ENCODE measurements around the gene TRIM41. TPM values are rescaled to one million over a fixed set of nuclear protein-coding genes. Genes with fewer than 3 reads are reported as not detected.

The TRIM41 gene
- total and polyA plus RNA-seq, 9 of the 15 experiments (the other 6 are each of a cell fraction or from before 2014, with no cell fraction given): 1.8 to 47.6 (median 20.9) TPM

- peak; percentile 83 for TF ChIP-seq MYNN (IDR thresholded peaks at IDR 0.05)
- no peak for TF ChIP-seq MYNN (CRISPR knock-in tag; IDR thresholded peaks at IDR 0.05)
- 0 out of 2 replicates have a peak, but pooled peaks have one; percentile 19 for TF ChIP-seq THAP12 (CRISPR knock-in tag; IDR thresholded peaks at IDR 0.05)
- TF ChIP-seq E2F8 (IDR thresholded peaks at IDR 0.05; ENCODE audit: low read depth, partially characterized antibody): peak; percentile 39
- peak; percentile 7; the same call in 1 of the 2 replicates for TF ChIP-seq STAT5A (IDR thresholded peaks at IDR 0.05; ENCODE audit: borderline replicate concordance, low read length)
- TF ChIP-seq SNAPC5 (CRISPR knock-in tag; IDR thresholded peaks at IDR 0.05): no peak
- TF ChIP-seq ZNF551 (CRISPR knock-in tag; IDR thresholded peaks at IDR 0.05): 0 out of 2 replicates have a peak, but pooled peaks have one; percentile 5
- TF ChIP-seq RAD21 (CRISPR knock-in tag; conservative IDR thresholded peaks at IDR 0.05 in 1 of 2, IDR thresholded peaks at IDR 0.05 in 1 of 2): no peak
- TF ChIP-seq POLR2B (IDR thresholded peaks at IDR 0.05; ENCODE audit: low read depth, partially characterized antibody): peak; percentile 88
- peak; percentile 27 for TF ChIP-seq NUFIP1 (IDR thresholded peaks at IDR 0.05; ENCODE audit: partially characterized antibody)
- no peak for TF ChIP-seq ZNF311 (CRISPR knock-in tag; IDR thresholded peaks at IDR 0.05)
- peak; percentile 88 for TF ChIP-seq POLR2AphosphoS5 (IDR thresholded peaks at IDR 0.05; ENCODE audit: control insufficient read depth, insufficient read depth, low read depth, low read length)
- peak; percentile 91 for TF ChIP-seq POLR2A (conservative IDR thresholded peaks at IDR 0.05)
- TF ChIP-seq SMAD3 (CRISPR knock-in tag; conservative IDR thresholded peaks at IDR 0.05): 0 out of 2 replicates have a peak, but pooled peaks have one; percentile 10
- 0 out of 2 replicates have a peak, but pooled peaks have one; percentile 12 for TF ChIP-seq CHD2 (IDR thresholded peaks at IDR 0.05; ENCODE audit: low read depth, low read length)
- no peak for TF ChIP-seq SMC3 (conservative IDR thresholded peaks at IDR 0.05; ENCODE audit: insufficient read depth, low read depth, low read length)
- peak; percentile 33 for TF ChIP-seq RBM22 (IDR thresholded peaks at IDR 0.05; ENCODE audit: low read depth, low read length, poor library complexity, severe bottlenecking)
- TF ChIP-seq, protein P1, sequence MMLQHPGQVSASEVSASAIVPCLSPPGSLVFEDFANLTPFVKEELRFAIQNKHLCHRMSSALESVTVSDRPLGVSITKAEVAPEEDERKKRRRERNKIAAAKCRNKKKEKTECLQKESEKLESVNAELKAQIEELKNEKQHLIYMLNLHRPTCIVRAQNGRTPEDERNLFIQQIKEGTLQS (IDR thresholded peaks at IDR 0.05): no peak
- TF ChIP-seq, protein P1 (CRISPR knock-in tag; conservative IDR thresholded peaks at IDR 0.05): 0 out of 2 replicates have a peak, but pooled peaks have one; percentile 45
- no peak for TF ChIP-seq ZNF224 (CRISPR knock-in tag; IDR thresholded peaks at IDR 0.05)
- peak; percentile 99 for TF ChIP-seq POLR2AphosphoS2 (IDR thresholded peaks at IDR 0.05; ENCODE audit: low read length)
- no peak for TF ChIP-seq EP400 (IDR thresholded peaks at IDR 0.05)
Measured at GRCh38 chr5:181235689-181236366, 12.7 kb downstream of the TRIM41 start (continued).

Data from K562 (cell line).